LoVo (cell line): ENCODE measurements around the gene PIP5K1C.

Experiments
- DNase-seq: peaks from one replicate; pipeline ENCODE4 v3.0.0-alpha.2; 2016; ENCODE audit warnings: low spot score

The PIP5K1C gene

DNA sequence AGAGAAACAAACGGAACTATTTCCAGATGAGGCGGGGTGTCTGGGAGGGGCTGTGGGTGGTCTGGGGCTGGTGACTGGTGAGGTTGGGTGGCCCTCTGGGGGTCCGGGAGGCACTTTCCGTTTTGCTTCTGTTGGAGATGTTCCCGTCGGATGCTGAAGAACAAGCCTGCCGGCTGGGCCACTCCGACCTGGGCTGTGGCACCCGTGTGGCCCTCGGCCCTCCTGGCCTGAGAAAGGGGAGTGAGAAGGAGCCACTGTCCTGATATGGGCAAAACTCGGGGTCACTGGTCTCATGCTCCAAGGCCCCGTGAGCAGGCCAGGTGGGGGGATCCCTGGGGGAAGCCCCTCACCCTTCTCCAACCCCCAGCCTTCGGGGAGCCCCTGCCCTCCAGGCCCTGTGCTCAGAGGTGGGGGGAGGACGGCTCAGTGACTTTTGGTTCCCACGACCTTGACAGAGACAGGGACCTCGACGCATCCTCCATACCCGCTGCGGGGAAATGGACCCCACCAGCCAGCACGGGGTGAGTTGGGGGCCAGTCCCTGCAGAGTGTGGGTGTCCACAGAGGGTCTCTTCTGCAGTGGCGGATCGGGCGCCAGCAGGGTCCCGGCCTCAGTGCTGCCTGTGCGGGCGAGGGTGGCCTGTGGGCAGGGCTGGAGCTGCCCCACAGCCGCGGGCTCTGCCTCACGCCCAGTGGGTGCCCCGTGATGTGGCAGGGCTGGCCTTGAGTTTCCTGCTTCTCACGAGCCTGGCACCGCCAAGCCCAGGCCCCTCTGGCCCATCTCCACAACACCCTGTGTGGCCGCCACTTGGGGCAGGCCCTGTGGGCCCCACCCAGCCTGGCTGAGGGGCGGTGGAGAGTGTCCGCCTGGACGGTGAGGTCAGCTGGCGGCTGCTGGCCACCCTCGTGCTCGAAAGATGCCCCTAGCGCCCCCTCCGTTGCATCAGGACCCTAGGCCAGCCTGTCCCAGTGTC lies 89.2 kb downstream of the PIP5K1C start:
- no peak for DNase-seq

DNA sequence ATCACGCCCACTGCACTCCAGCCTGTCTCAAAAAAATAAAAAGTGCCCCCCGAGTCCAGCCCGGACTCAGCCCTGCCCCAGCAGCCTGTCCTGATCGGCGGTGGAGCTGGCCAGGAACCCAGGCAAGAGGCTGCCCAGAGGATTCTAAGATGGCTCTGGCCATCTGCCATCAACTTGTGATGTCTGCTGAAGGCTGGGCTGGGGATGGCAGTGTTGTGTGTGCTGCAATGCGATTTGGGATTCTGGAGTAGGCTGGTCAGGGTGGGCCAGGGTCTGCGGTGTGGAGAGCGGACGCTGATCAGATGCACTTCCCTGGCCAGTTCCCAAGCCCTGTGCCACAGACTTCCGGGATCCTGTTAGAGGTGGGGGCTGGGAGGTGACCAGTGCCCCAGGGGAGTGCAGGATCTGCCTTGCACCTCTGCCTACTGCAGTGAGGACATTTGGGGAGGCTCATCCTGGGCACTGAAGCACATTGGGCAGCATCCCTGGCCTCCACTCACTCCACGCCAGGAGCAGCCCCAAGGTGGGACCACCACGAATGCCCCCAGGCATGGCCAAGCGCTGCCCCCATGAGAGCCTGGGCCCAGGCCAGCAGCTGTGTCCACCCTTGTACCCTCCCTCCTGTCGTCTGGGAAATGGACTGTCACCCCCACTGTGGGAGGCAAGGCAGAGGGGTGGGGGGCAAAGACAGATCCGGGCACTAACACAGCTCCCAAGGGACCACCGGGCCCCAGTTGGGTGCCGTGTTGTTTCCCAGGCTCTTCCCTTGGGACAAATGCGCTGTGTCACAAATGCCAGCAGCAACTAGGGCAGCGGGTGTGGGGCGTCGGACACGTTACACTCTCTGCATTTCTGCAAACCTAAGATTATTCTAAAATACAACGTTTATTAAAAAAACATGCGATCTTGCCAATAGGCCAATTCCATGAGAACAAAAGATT lies 90.2 kb downstream of the PIP5K1C start:
- no peak for DNase-seq

DNA sequence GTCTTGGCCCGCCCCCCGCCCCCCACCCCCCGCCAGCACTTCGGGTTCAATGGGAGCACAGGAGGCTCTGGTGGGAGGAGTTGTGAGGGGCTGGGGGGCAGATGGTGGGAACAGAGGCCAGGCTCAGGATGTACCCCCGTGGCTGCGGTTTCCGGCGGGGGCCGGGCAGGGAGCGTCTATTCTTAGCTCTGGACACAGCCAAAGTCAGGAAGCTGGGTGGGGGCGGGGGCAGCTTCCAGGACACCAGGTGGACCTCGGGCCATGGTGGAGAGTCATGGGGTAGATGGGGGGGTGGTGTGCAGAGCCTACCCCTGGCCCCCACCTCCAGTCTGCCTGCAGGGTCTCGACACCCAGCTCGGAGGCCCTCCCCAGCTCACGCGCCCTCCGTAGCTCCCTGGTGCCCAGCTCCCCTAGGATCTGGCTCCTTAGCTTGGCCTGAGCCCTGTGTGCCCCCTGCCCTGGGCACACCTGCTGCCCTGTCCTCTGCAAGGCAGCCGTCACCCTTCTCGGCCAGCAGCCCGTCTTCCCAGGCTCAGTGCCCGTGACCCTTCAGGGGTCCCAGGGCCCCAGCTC lies 91.4 kb downstream of the PIP5K1C start:
- no peak for DNase-seq

DNA sequence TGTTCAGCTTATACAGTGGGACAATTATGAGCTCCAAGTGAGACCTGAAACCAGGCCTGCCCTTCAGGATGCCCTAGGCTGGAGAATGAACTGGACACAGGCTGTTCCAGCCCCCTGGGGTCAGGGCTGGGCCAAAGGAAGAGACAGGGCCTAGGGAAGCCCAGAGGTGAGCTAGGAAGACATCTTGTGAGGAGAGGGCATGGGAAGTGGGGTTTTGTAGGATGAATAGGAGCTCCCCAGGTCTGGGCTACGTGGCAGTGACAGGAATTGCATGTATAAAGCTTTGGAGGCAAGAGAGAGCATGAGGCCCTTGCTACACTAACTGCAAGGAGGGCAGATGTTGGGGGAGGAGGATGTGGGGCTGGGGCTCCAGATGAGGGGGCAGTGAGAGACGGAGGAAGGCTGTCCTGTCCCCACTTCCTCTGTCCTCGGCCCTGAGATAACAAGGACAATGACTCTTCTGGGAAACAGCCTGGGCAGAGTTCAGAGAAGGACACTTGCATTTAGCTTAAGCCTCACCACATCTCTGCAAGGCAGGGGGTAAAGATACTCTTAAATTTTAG lies 92.1 kb downstream of the PIP5K1C start:
- DNase-seq: no peak

DNA sequence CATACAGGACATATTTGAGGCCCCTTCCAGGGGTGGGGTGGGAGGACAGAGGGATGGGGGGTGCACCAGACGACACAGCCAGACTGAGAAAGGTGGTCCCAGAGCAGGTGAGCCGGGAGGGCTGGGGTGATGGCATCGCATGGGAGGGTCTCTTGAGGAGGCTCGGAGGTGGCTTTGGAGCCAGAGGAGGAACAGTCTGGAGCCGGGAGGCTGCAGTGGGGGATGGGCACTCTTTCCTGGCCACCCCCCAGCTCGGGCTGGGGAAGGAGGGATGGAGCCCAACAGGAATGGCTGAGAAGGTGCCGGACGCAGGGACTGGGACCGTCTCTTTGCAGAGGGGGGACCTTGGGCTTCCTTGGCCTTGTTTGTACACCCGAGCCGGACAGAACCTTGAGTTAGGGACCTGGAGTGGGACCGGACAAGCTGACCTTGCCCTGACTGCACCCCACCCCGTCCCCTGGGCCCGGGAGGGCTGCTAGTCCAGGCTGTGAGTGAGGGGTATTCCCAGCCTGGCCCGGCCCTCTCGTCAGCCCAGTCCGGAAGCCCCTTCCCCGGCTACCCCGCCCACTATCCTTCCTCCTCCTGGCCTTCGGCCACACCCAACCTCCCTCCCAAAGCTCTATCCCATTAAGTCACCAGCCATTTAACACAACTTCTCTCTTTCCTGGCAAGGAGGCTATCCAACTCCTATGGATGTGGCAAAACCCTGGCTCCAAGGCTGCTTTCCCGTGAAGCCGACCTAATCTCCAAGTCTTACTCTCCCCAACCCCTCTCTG lies 92.8 kb downstream of the PIP5K1C start:
- DNase-seq: no peak

DNA sequence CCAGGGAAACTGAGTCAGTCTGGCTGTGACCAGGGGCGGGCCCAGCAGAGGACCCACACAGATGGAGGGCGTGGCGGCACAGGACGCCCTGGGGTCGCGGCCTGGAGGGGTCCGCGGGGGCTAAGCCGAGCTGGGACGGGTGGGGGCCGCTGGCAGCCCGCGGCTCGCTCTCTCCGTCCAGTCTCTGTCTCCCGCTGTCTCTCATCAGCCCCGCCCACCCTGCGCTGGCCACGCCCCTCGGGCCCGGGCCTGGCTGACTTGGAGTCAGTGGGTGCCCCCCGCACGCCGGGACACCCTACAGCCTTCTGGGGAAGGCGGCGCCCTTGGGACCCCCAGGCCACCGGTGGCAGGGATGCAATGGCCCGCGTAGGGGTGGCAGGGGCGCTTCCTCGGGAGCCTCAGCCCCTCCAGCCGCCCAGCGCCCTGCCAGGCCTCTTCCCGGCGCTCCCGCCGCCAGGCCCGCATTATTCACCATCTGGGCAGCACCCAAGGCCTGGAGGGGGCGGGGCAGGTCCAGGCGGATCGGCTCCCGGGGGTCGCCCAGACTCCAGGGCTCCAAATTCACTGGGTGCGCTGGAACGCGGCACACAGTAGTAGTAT lies 93.5 kb downstream of the PIP5K1C start, which contains the start of gene TBXA2R:
TBXA2R (minus strand) TSS at position 186 of the 600 bp plus-strand sequence. CDS start 6,241 bp downstream, outside the sequence.
- DNase-seq: no peak

DNA sequence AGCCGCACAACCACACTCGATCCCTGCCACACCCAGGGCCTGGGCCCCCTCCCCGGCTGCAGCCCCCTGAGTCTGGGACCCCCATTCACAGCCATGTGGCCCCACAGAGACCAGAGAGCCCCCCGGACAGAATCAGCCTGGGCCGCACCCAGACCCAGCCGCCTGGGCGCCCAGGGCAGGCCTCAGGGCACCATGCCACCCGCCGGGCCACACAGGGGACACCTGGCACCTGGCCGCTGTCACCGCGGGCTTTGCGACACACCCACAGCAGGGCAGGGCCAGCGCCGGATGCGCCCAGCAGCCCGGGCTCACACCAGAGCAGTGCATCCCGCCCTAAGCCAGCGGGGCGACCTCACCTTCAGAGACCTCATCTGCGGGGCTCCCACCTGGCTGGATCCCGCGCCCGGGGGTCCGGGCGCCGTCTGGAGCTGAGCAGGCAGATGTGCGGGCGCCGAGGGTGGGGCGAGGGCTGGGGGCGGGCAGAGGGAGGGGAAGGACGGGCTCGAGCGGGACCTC lies 94.0 kb downstream of the PIP5K1C start:
- DNase-seq: peak; percentile 68

DNA sequence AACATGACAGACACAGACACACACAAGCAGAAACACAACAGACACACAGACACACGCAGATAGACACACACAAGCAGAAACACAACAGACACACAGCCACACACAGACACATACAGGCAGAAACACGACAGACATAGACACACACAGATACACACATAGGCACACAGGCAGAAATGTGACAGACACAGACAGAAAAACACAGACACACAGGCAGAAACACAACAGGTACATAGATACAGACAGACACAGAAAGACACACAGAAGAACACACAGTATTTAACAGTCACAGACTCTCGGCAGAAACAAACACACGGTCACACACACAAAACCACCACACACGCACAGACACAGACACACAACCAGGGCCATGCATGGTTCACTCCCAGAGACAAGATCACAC lies 94.5 kb downstream of the PIP5K1C start:
- no peak for DNase-seq

DNA sequence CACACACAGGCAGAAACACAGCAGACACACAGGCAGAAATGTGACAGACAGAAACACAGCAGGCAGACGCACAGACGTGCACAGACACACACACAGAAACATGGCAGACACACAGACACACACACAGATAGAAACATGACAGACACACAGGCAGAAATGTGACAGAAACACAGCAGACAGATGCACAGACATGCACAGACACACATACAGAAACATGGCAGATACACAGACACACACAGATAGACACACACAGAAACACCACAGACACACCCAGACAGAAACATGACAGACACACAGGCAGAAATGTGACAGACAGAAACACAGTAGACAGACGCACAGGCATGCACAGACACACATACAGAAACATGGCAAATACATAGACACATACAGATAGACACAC lies 94.9 kb downstream of the PIP5K1C start:
- DNase-seq: no peak

DNA sequence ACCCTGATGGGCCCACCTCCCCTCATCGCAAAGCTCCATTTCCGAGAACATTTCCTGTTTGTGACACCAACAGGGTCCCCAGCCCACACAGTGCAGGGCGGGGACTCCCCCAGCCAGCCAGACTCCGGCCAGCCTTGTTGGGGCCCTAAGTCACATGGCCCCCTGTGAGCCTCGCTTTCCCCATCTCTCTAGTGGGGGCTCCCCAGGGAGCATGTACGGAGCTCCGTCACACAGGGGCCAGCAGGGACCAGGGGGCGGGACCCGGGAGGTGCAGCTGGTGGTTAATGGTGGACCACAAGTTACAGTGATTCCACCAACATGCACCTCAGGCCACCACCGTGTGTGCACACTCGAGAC lies 95.3 kb downstream of the PIP5K1C start:
- DNase-seq: no peak

DNA sequence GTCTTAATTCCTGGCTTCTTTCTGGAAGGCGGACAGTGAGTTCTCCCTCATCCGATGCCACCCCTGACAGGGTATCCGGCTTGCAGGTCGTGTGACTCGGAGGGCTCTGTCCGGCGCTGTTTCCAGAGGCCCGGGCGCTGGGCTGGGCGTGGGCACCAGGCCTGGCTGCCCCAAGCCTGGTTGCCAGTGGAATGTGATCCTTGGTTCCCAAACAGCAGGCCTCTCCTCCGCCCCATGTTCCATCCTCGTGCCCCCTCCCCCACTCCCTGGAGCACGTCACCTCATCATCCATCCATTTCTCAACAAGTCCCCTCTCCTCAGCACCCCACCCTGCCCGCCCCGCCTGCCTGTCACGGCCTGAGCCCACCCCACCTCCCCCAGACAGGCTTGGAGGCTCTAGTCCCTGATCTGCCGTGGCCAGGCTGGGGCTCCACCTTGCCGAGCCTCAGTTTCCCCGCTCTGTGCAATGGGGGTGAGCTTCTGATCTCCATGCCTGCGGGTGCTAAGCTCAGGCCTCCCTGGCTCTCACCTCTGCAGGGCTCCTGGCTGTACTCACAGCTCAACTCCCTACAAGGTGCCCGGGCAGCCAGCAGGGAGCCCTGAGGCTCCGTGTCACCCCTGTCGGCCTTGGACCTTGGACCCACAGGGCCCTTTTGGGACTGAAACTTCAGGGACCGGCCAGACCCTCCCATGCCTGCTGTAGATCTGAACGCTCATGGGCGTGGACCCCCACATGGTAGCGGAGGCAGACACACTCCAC lies 95.9 kb downstream of the PIP5K1C start:
- DNase-seq: no peak

DNA sequence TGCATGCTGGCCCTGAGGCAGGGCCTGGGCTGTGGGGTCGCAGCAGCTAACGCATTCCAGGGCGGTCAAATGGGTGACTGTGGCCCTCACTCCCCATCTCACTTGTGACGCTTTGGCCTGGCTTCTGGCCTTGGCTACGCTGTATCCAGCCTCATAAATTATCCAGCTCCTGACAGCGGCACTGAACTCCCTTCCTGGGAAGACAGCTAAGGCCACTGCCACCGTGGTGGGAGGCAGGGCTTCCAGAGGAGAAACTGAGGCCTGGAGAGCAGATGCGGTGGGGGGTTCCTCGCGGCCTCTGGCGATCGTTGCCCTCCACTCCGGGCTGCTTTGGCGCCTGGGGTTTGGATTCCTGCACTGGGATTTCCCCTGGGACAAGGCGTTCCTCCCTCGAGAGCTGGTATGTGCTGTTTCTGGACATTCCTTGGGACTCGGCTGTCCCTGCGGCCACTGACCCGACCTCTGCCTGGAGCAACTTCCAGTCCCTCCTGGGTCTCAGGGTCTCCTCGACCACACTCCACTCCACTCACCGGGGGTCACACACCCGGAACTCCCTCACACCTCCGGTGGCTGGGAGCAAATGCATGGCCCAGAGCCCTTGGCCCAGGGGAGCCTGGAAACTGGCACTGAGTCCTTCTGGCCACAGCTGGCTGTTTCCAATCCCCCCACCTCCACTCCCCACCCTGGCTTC lies 97.0 kb downstream of the PIP5K1C start:
- DNase-seq: no peak

DNA sequence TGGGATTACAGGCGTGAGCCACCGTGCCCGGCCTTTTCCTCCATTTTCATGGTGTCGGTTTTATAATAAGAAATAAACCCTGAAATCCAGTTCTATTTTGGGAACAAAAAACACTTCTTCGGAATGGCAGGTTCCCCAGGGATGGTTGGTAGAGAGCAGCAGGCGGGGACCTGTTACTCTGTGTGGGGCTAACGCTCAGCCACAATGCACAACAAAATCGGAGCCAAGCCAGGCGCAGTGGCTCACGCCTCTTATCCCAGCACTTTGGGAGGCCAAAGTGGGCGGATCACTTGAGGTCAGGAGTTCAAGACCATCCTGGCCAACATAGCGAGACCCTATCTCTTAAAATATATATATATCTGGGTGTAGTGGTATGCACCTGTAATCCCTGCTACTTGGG lies 99.2 kb downstream of the PIP5K1C start:
- DNase-seq: no peak

DNA sequence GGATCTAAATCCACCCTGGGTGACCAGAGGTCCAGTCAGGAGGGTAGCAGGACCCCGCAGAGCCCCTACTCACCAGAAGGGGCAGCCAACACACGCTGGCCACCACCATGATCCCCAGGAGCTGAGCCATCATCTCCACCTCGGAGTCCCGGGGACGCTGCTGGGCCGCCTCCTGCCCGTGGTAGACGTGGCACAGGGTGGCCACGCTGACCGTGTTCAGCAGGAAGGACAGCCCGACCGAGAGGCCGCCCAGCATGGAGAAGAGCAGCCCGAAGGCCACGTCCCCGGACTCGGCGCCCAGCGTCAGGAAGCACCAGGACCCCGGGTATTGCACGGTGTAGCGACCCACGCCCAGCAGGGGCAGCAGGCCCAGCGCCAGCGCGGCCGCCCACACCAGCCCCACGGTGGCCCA lies 100.5 kb downstream of the PIP5K1C start:
- no peak for DNase-seq

DNA sequence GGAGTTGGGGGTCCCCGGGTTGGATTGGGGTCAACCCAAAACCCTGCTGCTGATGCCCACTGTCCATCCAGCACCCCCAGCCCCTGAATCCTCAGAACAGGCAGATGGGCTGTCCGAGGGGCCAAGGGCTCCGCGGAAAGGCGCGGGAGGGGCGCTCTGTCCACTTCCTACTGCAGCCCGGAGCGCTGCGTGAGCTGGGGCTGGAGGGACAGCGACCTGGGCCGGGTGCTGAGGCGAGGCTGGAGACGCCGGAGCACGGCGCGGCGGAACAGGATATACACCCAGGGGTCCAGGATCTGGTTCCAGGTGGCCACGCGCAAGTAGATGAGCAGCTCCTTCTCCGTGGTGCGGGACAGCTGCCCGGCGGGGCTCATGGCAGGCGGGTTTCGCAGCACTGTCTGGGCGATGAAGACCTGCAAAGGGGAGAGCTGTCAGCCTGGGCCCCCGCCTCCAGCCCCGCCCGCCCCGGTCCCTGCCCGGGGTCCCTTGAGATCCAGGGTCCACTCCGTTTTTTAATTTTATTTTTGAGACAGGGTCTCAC lies 104.7 kb downstream of the PIP5K1C start:
- DNase-seq: no peak

DNA sequence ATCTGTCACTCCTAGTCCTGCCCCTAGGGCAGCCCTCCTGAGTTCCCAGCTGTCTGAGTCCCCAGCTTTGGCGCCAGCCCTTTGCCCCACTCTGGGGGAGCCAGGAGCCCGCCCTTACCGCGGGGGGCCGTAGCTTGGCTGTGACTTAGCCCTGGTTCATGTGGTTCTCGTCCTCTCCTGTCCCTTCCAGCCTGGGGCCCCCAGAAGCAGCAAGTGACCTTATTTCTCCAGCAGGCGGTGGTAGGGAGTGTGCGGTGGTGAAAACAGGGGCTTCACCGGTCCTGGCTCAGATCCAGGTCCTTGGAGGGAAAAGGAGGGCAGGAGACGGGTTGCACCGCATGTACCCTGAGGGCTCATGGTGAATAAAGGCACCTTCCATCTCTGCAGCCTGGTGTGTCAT lies 107.1 kb downstream of the PIP5K1C start:
- no peak for DNase-seq

DNA sequence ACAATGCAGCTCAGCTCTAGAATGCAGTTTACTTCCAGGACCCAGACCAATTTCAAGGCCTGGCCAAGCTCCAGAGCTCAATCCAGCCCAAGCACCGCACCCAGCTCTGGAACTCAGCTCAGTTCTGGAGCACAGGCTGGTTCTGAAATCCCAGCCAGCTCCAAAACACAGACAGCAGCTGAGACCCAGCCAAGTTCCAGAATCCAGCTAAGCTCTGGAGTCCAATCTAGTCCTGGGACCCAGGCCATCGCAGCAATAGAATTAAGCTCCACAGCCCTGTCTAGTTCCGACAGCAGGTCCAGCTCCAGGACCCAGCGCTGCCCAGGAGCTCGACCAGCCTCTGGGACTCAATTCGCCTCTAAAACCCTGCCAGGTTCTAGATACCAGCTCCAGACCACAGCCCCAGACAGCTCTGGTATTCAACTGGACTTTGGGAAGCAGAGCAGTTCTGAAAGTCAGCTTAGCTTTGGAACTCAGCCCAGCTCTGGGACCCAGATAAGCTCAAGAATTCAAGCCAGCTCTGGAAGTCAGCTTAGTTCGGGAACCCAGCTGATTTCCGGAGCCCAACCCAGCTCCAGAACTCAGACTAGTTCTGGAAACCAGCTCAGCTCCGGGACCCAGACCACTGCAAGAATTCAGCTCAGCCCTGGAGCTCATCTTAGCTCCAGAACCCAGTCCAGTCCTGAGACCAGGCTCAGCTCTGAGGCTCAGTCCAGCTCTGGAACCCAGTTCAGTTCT lies 108.2 kb downstream of the PIP5K1C start:
- DNase-seq: no peak

DNA sequence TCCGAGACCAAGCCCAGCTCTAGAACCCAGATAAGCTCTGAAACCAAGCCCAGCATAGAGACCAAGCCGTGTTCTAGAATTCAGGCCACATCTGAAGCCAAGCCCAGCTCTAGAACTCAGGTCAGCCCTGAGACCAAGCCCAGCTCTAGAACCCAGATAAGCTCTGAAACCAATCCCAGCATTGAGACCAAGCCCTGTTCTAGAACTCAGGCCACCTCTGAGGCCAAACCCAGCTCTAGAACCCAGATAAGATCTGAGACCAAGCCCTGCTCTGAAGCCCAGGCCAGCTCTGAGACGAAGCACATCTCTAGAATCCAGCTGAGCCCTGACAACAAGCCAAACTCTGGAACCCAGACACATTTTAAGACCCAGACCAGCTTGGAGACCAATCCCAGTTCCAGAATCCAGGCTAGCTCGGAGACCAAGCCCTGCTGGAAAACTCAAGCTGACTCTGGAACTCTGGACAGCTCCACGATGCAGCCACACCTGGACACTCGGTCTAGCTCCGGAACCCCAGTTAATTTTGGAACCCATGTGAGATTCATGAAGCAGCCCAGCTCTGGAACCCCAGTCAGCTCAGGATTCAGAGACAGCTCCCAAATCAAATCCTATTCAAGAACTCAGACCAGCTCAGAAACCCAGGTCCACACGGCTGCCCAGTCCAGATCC lies 109.1 kb downstream of the PIP5K1C start:
- DNase-seq: no peak
